ENCODE data around the gene SPSB4.

Gene SPSB4

DNA sequence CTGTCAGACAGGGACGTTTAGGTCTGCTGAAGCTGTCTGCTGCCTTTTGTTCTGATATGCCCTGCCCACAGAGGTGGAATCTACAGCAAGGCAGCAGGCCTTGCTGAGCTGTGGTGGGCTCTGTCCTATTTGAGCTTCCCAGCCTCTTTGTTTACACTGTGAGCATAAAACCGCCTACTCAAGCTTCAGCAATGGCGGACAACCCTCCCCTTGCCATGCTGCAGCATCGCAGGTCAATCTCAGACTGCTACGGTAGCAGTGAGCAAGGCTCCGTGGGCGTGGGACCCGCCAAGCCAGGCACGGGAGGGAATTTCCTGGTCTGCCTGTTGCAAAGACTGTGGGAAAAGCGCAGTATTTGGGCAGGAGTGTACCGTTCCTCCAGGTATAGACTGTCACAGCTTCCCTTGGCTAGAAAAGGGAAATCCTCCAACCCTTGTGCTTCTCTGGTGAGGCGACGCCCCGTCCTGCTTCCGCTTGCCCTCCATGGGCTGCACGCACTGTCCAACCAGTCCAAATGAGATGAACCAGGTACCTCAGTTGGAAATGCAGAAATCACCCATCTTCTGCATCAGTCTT is 71.4 kb downstream of the SPSB4 start:
- Histone ChIP-seq H3K4me3 (ENCODE audit: severe bottlenecking) (no peak overlapping the region), H3K36me3 (ENCODE audit: low read depth) (no peaks in the 10 kb centered on the region), H3K4me1 (ENCODE audit: insufficient read depth, poor library complexity, severe bottlenecking) (no peaks in the 10 kb centered on the region), H3K27ac (ENCODE audit: poor library complexity, severe bottlenecking) (no peak overlapping the region), H3K9me3 (ENCODE audit: severe bottlenecking) (no peaks in the 10 kb centered on the region), H3K27me3 (ENCODE audit: insufficient read depth, poor library complexity, severe bottlenecking) (peaks cover 4% of the 10 kb centered on the region)
- ATAC-seq (ENCODE audit: low read depth) (no peak), DNase-seq (ENCODE audit: low spot score) (no peak)
- TF ChIP-seq, protein P1, sequence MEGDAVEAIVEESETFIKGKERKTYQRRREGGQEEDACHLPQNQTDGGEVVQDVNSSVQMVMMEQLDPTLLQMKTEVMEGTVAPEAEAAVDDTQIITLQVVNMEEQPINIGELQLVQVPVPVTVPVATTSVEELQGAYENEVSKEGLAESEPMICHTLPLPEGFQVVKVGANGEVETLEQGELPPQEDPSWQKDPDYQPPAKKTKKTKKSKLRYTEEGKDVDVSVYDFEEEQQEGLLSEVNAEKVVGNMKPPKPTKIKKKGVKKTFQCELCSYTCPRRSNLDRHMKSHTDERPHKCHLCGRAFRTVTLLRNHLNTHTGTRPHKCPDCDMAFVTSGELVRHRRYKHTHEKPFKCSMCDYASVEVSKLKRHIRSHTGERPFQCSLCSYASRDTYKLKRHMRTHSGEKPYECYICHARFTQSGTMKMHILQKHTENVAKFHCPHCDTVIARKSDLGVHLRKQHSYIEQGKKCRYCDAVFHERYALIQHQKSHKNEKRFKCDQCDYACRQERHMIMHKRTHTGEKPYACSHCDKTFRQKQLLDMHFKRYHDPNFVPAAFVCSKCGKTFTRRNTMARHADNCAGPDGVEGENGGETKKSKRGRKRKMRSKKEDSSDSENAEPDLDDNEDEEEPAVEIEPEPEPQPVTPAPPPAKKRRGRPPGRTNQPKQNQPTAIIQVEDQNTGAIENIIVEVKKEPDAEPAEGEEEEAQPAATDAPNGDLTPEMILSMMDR (IDR thresholded peaks at IDR 0.05; ENCODE audit: poor library complexity, severe bottlenecking) = no peak

DNA sequence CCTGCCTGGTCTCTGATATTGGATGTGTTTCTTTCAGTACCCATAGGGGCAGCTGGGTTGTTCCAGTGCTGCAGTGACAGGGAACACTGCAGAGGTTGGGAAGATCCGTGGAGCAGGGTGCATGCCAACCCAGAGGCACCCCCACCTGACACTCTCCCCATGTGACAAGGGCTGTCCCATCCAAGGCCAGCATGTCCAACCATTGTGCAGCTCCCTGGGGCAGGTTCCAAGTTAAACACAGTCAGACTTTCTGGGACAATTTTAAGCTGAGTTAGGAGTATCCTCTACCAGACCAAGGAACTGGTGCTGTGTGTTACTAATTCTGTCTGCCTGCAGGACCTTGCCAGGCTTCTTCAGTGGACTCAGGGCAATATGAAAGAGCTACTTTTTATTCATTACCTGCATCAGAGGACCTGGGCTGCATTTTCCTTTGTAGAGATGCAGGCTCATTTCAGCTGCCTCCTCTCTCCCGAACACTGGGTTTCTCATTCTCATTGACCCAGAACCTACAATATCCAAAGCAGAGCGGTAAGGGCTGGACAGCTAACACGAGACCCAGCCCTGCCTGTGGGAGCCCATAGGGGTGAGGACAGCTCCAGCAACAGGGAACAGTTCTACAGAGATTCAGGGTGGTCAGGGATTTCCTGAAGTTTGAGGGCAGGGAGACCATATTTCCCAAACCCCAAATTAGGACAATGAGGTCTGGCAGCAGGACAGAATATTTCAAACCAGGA is 72.7 kb downstream of the SPSB4 start:
- Histone ChIP-seq H3K9me3 (ENCODE audit: severe bottlenecking) (no peaks in the 10 kb centered on the region), H3K4me1 (ENCODE audit: insufficient read depth, poor library complexity, severe bottlenecking) (no peaks in the 10 kb centered on the region), H3K4me3 (ENCODE audit: severe bottlenecking) (no peak overlapping the region), H3K27ac (ENCODE audit: poor library complexity, severe bottlenecking) (no peak overlapping the region), H3K36me3 (ENCODE audit: low read depth) (no peaks in the 10 kb centered on the region), H3K27me3 (ENCODE audit: insufficient read depth, poor library complexity, severe bottlenecking) (peaks cover 4% of the 10 kb centered on the region)
- ATAC-seq (ENCODE audit: low read depth) (no peak), DNase-seq (ENCODE audit: low spot score) (no peak)
- TF ChIP-seq, protein P1 (IDR thresholded peaks at IDR 0.05; ENCODE audit: poor library complexity, severe bottlenecking) = no peak

DNA sequence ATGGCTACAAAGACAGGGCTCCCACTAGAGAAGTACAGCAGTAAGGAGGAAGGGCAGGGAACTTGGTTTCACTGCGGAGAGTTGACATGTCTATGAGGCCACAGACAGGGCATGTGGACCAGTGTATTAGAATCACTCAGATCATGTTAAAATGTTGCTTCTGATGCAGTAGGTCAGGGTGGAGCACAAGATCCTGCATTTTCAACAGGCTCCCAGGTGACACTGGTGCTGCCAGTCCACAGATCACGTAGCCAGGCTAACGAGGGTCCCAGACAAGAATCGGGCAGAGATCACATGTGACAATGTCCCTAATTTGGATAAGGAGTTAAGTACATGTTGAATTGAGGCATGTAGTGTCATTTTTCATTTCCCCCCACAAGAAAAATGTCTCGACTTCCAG is 73.6 kb downstream of the SPSB4 start:
- Histone ChIP-seq H3K36me3 (ENCODE audit: low read depth) (no peaks in the 10 kb centered on the region), H3K4me3 (ENCODE audit: severe bottlenecking) (no peak overlapping the region), H3K27ac (ENCODE audit: poor library complexity, severe bottlenecking) (no peak overlapping the region), H3K9me3 (ENCODE audit: severe bottlenecking) (no peaks in the 10 kb centered on the region), H3K27me3 (ENCODE audit: insufficient read depth, poor library complexity, severe bottlenecking) (peaks cover 4% of the 10 kb centered on the region), H3K4me1 (ENCODE audit: insufficient read depth, poor library complexity, severe bottlenecking) (no peaks in the 10 kb centered on the region)
- no peak for DNase-seq (ENCODE audit: low spot score)
- no peak for ATAC-seq (ENCODE audit: low read depth)
- TF ChIP-seq, protein P1 (IDR thresholded peaks at IDR 0.05; ENCODE audit: poor library complexity, severe bottlenecking) = no peak

DNA sequence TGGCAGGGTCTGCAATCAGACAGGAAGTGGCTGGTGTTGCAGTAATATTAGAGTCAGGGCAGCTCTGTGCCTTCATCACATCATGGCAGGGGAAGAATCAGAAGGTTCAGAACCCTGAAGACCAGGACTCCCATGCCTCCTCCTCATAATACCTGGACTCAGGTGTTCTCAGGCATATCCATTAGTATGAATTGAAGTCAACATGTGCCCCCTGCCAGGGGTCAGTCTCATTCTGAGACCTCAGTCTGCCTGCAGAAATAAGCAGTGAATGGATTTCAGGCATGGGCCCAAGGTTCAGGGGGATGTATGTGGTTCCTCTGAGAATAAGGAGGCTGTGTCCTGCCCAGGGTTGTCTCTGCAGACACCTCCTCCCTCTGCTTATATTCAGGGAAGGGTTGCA is 74.2 kb downstream of the SPSB4 start:
- Histone ChIP-seq H3K9me3 (ENCODE audit: severe bottlenecking) (no peaks in the 10 kb centered on the region), H3K27me3 (ENCODE audit: insufficient read depth, poor library complexity, severe bottlenecking) (peaks cover 4% of the 10 kb centered on the region), H3K4me3 (ENCODE audit: severe bottlenecking) (no peak overlapping the region), H3K4me1 (ENCODE audit: insufficient read depth, poor library complexity, severe bottlenecking) (no peaks in the 10 kb centered on the region), H3K27ac (ENCODE audit: poor library complexity, severe bottlenecking) (no peak overlapping the region), H3K36me3 (ENCODE audit: low read depth) (no peaks in the 10 kb centered on the region)
- no peak for DNase-seq (ENCODE audit: low spot score)
- ATAC-seq (ENCODE audit: low read depth) = no peak
- TF ChIP-seq, protein P1 (IDR thresholded peaks at IDR 0.05; ENCODE audit: poor library complexity, severe bottlenecking) = no peak

Measured in RWPE2 (cell line).